Activated CD8-positive, alpha-beta T cell treated with anti-CD3 and anti-CD28 coated beads for 36 hours (primary cell): ENCODE measurements around the gene PDE4C. TPM values are rescaled to one million over a fixed set of nuclear protein-coding genes. Genes with fewer than 3 reads are reported as not detected.

Experiments
- ATAC-seq: fragments of 200-7000 bp; cut with Tn5 transposase; one replicate; pipeline ENCODE4 v1.10.0; 2021; ENCODE audit warnings: mild to moderate bottlenecking, moderate library complexity
- CTCF ChIA-PET: fragments of 350-600 bp; sonication (Branson Sonifier 250); formaldehyde crosslinking; loops from one replicate; lab custom pipeline; 2021; ENCODE audit warnings: antibody characterized with exemption; lab: Charles Lee
- POLR2A ChIA-PET: fragments of 350-600 bp; sonication (Branson Sonifier 250); formaldehyde crosslinking; loops from one replicate; lab custom pipeline; 2021; ENCODE audit warnings: antibody characterized with exemption; lab: Charles Lee
- DNase-seq: peaks from one replicate; pipeline ENCODE4 v3.0.0-alpha.2; 2020
- H3K27ac Mint-ChIP-seq: one replicate; pipeline ENCODE4 v1.8.0; 2021; ENCODE audit warnings: mild to moderate bottlenecking, mixed read lengths
- H3K27me3 Mint-ChIP-seq: one replicate; pipeline ENCODE4 v1.8.0; 2021; ENCODE audit warnings: mixed read lengths
- H3K36me3 Mint-ChIP-seq: one replicate; pipeline ENCODE4 v1.8.0; 2021; ENCODE audit warnings: low read depth, mixed read lengths
- H3K4me1 Mint-ChIP-seq: one replicate; pipeline ENCODE4 v1.8.0; 2021; ENCODE audit warnings: low read depth, mixed read lengths
- H3K4me3 Mint-ChIP-seq: one replicate; pipeline ENCODE4 v1.8.0; 2021; ENCODE audit warnings: mild to moderate bottlenecking, moderate library complexity, mixed read lengths
- H3K9me3 Mint-ChIP-seq: one replicate; pipeline ENCODE4 v1.8.0; 2021; ENCODE audit warnings: mixed read lengths
- intact Hi-C: fragments of 100-400 bp; cut with micrococcal nuclease; formaldehyde crosslinking; loops from one replicate; pipeline ENCODE4 v1.10.0; 2022
- total RNA-seq, 2 experiments: library from RNA; stranded (reverse); gene quantifications; one replicate each; pipeline ENCODE4 v1.2.3, GENCODE V29; 2021
- TF ChIP-seq, protein P1 (sequence below): fragments of 200-600 bp; IDR thresholded peaks from one replicate; pipeline ENCODE4 v1.8.0; 2022; ENCODE audit warnings: antibody characterized with exemption, mild to moderate bottlenecking

Gene PDE4C
- total RNA-seq, 2 experiments from 2014 or later, result 0.38 TPM; not detected in 1

- ChIA-PET POLR2A (interaction anchor here (0.7 kb wide), 1 partner anchor 658 kb away, joined by 3 read pairs; no protein-coding TSS in a partner anchor), CTCF (interaction anchor here (0.6 to 11.3 kb wide), 23 partner anchors 8 to 202 kb away, joined by 3 to 185 read pairs (median 4); partner anchors contain the start of genes IQCN, MPV17L2 and PIK3R2)
- Mint-ChIP-seq H3K4me1 (peaks cover 10% of the 10 kb centered on the region), H3K4me3 (no peak overlapping the region), H3K9me3 (no peaks in the 10 kb centered on the region), H3K27ac (no peak overlapping the region), H3K36me3 (no peaks in the 10 kb centered on the region), H3K27me3 (peaks cover 7% of the 10 kb centered on the region)
- no peak for ATAC-seq
- DNase-seq, result peak; percentile 67
- TF ChIP-seq, protein P1, sequence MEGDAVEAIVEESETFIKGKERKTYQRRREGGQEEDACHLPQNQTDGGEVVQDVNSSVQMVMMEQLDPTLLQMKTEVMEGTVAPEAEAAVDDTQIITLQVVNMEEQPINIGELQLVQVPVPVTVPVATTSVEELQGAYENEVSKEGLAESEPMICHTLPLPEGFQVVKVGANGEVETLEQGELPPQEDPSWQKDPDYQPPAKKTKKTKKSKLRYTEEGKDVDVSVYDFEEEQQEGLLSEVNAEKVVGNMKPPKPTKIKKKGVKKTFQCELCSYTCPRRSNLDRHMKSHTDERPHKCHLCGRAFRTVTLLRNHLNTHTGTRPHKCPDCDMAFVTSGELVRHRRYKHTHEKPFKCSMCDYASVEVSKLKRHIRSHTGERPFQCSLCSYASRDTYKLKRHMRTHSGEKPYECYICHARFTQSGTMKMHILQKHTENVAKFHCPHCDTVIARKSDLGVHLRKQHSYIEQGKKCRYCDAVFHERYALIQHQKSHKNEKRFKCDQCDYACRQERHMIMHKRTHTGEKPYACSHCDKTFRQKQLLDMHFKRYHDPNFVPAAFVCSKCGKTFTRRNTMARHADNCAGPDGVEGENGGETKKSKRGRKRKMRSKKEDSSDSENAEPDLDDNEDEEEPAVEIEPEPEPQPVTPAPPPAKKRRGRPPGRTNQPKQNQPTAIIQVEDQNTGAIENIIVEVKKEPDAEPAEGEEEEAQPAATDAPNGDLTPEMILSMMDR, result peak; percentile 92
- intact Hi-C loops, result no loop called here
Measured at GRCh38 chr19:18208098-18208951, 17.9 kb downstream of the PDE4C start.

DNA sequence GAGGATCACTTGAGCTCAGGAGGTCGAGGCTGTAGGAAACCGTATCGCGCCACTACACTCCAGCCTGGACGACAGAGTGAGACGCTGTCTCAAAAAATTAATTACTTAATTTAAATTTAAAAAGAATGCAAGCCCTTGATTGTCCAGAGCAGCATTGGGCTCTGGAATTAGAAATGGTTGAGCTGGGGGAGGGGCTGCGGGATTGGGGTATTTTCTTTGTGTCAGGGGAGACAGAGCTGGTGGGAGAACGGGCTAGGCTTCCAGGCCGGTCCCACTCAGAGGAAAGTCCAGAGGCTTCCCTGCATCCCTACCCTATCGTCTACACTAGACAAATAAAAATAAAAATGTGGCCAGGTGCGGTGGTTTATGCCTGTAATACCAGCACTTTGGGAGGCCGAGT lies 20.2 kb downstream of the PDE4C start:
- TF ChIP-seq, protein P1, result no peak
- intact Hi-C loops, result no loop called here
- POLR2A ChIA-PET, result interaction anchor here (0.7 to 3.3 kb wide), 5 partner anchors 13 to 69 kb away, joined by 3 to 25 read pairs (median 3); partner anchors contain the start of genes IQCN and MPV17L2
- Mint-ChIP-seq H3K27ac (no peak overlapping the region), H3K27me3 (peaks cover 7% of the 10 kb centered on the region), H3K4me3 (no peak overlapping the region), H3K36me3 (peaks cover 9% of the 10 kb centered on the region), H3K4me1 (peaks cover 21% of the 10 kb centered on the region), H3K9me3 (no peaks in the 10 kb centered on the region)
- CTCF ChIA-PET, result interaction anchor here (0.9 to 11.3 kb wide), 10 partner anchors 14 to 206 kb away, joined by 3 to 185 read pairs (median 5); partner anchors contain the start of gene MPV17L2
- DNase-seq (no peak), ATAC-seq (no peak)

- ATAC-seq, result no peak
- peak overlapping the region; percentile 89 for H3K27ac Mint-ChIP-seq
- intact Hi-C loops, result loop anchor here (2.0 kb wide), 1 partner anchor 123 kb away; no protein-coding TSS in a partner anchor
- peak; percentile 86 for DNase-seq
- H3K36me3 Mint-ChIP-seq, result peaks cover 10% of the 10 kb centered on the region
- H3K9me3 Mint-ChIP-seq, result no peaks in the 10 kb centered on the region
- peaks cover 7% of the 10 kb centered on the region for H3K27me3 Mint-ChIP-seq
- CTCF ChIA-PET, result interaction anchor here (0.9 to 11.3 kb wide), 12 partner anchors 13 to 206 kb away, joined by 3 to 185 read pairs (median 5); partner anchors contain the start of gene MPV17L2
- POLR2A ChIA-PET, result interaction anchor here (0.9 to 3.3 kb wide), 7 partner anchors 12 to 117 kb away, joined by 3 to 25 read pairs (median 3); partner anchors contain the start of genes IQCN, JUND and MPV17L2
- peaks cover 21% of the 10 kb centered on the region for H3K4me1 Mint-ChIP-seq
- TF ChIP-seq, protein P1, result no peak
- peak overlapping the region; percentile 77 for H3K4me3 Mint-ChIP-seq
Measured at GRCh38 chr19:18205200-18205892, 20.9 kb downstream of the PDE4C start.

DNA sequence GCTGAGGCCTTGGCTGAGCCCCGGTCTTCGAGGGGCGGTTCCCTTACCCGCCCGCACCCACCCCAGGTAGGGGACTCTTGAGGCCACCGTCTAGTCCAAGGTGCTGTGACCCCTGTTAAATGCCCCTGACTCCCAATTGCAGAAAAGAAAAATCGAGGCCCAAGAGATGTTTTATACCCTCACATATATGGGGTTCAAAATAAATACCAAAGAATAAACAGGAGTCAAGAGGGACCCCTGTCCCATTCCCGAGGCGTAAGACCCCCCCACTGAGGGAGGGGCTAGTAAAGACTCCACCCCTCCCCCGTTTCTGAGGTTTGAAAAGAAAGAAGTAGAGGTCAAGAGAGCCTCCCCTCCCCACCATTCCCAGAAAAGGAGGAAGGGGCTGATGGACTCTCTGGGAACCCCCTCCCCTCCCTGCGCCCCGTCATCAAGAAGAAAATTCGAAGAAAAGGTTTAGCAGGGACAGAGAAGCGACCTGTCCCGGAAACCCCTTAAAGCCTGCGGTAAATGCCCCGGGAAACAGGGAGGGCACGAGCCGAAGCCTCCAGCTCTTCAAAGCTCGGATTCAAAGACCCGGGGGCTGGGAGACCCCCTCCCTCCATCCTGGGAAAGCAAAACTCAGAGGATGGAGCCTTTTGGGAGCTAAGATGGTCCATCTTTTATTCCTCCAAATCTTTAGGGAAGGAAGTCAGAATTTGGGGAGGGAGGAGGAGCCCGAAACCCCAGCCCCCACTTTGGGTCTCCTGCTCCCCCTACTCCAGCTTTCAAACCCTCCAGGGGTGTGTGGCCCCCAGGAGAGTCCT lies 21.6 kb downstream of the PDE4C start:
- CTCF ChIA-PET, result interaction anchor here (1.0 to 11.3 kb wide), 16 partner anchors 10 to 207 kb away, joined by 3 to 185 read pairs (median 4); partner anchors contain the start of gene MPV17L2
- TF ChIP-seq, protein P1, result no peak
- peaks cover 13% of the 10 kb centered on the region for H3K36me3 Mint-ChIP-seq
- peaks cover 6% of the 10 kb centered on the region for H3K27me3 Mint-ChIP-seq
- intact Hi-C loops, result loop anchor here (2.0 kb wide), 1 partner anchor 124 kb away; no protein-coding TSS in a partner anchor
- H3K4me3 Mint-ChIP-seq, result peak overlapping the region; percentile 77
- POLR2A ChIA-PET, result interaction anchor here (0.6 to 3.3 kb wide), 8 partner anchors 11 to 803 kb away, joined by 3 to 25 read pairs (median 3); partner anchors contain the start of genes JUND and MPV17L2
- ATAC-seq (peak; percentile 5), DNase-seq (peak; percentile 70)
- peaks cover 21% of the 10 kb centered on the region for H3K4me1 Mint-ChIP-seq
- no peaks in the 10 kb centered on the region for H3K9me3 Mint-ChIP-seq
- peak overlapping the region; percentile 89 for H3K27ac Mint-ChIP-seq
